KG1 (cell line): ENCODE results near the gene KLF16.
"Not testable (repeated sequence)": the region's sequence is repeated elsewhere in the genome, so short reads cannot be mapped to it uniquely, and the experiment has no call there.

Source experiments
- DNase-seq: peaks from one replicate; lab custom pipeline; 2025; lab: John Stamatoyannopoulos, UW

KLF16 gene

DNA sequence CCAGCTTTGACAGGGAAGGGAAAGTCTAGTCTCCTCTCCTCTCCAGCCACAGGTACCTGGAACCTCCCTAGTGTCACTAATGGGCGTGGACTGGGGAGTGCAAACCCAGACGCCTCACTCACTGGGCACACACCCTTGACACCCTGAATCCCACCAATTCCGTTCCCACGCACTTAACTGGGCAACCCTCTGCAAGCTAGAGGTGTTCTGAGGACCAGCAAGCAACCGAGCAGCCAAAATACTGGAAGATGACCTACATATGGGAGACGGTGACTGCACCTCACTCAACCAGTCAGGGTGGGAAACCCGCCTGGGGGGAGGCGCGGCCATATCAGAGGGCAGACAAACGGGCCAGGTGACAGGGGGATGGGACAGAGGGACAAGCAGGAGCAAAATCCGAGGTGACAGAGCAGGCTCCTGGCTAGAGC, 20.9 kb upstream of the KLF16 start:
- no peak for DNase-seq

DNA sequence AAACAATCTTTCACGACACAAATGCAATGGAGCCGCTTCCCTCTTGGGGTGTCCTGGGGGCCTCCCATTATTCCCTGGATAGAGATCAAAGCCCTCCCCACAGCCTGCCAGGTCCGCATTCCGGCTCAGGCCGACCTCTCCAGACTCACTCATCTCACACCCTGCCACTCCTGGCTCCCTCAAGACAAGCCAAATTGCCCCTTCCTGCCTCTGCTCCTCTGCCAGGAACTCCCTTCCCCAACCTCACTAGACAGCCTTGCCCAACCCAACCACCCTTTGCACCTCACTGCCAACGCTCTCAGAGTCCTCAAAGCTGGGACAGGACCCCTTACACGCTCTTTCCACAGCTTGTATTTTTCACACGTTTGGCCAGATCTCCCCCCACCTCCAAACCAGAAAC, 20.4 kb upstream of the KLF16 start:
- no peak for DNase-seq

DNA sequence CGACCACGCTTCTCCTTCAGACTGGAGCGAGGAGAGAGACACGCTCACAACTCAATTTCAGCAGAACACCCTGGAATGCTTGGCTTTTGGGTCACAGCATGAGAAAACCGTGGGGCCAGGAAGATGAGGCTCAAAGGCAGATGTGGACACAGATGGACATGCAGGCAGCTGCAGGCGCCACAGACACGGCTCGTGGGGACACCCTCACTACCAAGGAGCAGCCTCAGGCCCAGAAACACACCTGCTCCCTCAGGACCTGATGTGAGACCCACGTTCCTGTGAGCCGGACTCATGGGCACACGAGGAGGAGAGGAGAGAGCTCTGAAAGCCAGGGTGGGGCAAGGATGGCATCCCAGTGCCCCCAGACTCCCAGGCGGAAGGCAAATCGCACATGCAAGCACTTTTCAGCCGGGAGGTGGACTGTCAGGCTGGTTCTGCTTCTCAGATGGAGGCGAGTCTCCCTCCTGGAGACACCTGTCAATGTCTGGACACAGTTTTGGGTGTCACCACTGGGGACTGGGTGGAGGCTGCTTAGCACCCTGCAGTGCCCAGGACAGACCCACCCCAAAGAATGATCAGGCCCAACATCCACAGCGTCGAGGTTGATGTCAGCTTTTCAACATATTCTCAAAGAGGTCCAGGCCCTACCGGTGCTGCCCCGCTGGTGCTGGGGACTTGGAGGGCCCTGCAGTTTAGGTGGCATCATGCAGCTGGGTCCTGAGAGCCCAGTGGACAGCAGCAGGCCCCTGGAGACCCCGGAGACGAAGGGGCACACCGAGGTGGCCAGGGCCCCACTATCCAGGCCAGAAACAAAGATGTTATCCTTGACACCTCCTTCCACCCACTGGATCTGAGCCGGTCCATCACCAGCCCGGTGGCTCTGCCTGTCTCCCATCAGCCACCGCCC, 19.7 kb upstream of the KLF16 start:
- no peak for DNase-seq

DNA sequence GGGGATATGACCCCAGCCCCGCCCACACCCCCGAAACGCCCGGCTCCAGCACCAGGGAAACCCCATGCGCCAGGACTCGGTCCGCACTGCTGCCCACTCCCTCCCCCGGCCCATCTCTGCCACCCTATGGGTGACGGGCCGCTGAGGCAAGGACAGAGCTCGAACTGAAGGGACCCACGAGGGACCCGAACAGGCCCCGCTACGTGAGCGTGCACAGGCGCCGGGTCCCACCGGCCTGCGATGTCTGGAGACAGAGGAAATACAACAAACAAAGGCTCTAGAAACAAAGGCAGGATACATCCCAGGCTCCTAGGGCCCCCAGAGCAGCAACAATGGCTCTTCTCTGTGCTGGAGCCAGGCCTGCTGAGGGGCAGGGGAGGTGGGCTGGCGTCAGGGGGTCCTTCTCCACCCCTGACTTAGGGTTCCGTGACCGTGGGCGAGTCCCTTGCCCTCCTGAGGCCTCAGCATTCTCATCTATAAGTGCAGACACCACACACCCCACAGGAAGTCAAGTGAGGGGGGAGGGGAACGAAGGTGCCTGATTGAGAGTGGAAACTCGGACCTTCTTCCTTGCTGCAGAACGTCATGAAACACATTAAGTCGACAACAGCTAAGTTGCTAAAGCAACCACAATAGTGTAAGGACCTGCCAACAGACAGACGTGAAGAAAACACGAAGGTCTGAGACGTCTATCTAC, 18.9 kb upstream of the KLF16 start:
- DNase-seq = no peak

DNA sequence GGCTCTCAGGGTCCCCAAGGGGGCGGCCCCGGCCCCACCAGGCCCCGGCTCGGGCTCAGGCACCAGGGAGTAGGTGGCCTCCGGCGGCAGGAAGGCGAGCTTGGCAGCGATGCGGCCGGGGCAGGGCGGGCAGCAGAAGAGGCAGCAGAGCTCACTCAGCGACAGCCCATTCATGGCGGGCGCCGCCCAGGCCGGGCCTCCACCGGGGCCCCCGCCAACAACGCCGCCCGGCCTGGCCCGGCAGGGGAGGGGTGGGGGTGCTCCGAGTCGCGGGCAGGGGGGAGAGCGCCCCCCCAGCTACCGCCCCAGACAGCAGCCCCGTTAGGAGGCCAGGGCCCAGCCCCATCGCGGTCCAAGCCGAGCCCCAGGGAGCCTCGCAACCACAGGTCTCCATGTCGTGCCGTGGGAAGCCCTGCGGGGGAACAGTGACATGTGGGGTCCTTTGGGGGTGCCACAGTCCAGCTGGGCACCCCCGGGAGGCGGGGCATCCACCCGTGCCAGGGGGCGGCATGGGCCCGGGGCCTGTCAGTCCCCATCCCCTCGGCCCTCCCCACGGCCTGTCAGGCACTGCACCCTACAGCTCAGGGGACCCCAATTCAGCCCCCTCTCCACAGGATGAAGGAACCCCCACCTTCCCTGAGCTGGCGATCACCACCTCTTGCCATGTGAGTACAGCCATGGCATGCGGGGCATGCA, 18.2 kb upstream of the KLF16 start:
- not testable (repeated sequence) for DNase-seq

DNA sequence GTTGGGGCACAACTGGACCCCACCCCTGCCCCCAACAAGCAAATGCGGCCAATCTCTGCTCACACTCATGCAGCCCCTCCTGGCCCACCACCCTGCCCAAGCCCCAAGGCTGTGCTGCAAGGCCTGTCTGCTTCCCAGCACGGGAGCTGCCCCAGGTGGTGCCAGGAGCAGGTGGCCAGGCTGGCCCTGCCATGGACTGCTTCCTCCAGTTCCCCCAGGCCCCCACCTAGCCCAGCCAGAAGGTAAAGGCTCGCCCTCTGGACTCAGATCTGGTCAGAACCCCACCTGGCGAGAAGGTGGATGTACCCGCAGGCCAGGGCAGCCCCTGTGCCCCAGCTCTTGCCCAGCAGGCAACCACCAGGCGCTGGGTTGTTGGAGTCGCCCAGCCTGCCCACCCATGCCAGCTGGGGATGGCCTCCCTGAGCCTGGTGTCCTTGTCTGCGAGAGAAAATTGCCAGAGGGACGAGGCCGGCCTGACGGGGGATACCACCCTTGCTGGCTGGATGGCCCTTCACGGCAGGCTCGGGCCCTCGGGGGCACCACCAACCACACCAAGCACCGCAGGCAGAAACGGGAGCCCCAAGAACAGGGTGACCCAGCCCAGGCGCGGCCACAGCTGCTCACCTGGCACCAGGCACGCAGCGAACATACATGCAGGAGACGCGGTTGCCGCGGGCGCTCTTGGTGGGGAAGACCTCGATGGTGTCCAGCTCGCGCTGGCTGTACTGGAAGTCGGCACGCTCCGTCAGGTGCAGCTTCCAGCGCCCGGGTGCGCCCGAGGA, 17.4 kb upstream of the KLF16 start:
- no peak for DNase-seq

DNA sequence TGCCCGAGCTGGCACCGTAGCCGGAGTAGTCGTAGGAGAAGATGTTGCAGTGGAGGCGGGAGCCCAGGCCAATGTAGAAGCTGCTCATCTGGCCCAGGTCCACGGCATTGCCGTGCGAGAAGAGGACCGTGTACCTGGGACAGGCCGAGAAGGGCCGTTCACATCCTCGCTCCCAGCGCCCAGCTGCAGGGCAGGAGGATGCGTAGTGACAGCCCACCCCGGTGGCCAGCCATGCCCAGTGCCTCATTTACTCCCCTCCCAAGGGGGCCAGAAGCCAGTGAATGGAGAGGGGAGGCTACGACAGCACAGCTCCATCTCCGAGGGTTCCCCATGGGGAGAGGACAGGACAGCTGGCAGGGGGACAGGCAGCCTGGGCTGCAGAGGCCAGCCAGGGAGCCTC, 16.6 kb upstream of the KLF16 start:
- not testable (repeated sequence) for DNase-seq

DNA sequence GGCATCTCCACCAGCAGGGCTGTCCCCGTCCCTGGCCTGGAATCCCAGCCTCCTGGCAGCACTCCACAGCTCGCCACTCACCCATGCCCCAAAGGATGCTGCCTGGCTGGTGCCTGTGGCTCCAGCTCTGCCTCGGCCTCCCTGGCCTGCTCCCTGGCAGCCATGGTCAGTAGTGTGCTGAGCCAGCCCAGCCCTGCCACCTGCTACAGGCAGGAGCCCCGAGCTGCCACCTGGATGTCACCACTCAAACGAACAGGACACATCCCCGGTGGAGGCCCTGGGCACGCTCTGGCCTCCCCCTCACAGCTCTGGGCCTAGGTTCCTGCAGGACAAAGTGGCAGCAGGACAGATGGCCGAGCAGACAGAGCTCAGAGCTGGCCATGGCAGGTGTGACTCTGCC, 15.2 kb upstream of the KLF16 start:
- DNase-seq = not testable (repeated sequence)

DNA sequence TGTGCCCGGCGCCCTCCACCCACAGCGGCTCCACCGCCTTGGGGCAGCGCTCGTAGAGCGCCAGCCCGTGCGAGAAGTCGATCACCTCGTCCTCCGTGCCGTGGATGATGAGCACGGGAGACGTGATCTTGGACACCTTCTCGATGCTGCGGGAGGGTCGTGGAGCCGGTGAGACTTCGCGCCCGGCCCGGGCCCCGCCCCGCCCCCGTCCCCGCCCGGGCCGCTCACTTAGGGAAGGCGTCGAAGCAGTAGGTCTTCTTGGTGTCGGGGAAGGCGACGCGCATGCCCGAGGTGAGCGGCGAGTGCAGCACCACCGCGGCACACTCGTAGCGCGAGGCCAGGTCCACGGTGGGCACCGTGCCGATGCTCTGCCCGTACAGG, 13.9 kb upstream of the KLF16 start:
- not testable (repeated sequence) for DNase-seq

DNA sequence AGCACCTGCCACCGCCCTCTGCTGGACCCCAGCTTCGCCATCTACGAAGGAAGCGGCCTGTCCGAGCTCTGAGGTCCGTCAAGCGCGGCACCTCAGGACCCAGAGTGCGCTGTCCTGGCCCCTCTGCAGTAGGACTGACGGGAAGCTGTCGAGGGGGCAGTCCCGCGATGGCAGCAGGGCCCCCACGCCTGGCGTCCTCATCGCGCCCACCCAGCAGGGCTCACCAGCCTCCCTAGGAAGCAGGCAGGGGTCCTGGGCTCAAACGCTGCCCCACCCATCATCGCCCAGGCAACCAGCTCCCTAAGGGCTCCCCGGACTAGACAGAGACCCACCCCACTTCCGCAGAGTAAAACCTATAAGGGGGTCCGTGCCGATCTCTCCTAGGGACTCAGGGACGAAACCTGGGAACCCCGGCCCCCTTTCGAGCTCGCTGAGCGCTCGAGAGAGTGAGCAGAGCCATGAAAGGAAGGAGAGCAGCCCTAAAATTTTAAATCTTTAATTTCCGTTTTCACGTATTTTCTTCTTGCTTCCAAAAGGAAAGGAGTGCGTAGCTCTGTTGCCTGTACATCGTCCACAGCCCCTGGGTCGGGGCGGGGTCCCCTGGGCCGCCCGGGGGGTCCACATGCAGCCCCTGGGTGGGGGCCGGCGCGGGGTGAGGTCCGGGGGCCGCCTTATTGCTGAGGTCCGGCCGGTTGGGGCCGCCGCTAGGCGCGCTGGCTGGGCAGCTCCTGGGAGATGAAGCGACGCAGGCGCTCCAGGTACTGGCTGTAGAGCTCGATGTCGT, 13.3 kb upstream of the KLF16 start:
- not testable (repeated sequence) for DNase-seq

DNA sequence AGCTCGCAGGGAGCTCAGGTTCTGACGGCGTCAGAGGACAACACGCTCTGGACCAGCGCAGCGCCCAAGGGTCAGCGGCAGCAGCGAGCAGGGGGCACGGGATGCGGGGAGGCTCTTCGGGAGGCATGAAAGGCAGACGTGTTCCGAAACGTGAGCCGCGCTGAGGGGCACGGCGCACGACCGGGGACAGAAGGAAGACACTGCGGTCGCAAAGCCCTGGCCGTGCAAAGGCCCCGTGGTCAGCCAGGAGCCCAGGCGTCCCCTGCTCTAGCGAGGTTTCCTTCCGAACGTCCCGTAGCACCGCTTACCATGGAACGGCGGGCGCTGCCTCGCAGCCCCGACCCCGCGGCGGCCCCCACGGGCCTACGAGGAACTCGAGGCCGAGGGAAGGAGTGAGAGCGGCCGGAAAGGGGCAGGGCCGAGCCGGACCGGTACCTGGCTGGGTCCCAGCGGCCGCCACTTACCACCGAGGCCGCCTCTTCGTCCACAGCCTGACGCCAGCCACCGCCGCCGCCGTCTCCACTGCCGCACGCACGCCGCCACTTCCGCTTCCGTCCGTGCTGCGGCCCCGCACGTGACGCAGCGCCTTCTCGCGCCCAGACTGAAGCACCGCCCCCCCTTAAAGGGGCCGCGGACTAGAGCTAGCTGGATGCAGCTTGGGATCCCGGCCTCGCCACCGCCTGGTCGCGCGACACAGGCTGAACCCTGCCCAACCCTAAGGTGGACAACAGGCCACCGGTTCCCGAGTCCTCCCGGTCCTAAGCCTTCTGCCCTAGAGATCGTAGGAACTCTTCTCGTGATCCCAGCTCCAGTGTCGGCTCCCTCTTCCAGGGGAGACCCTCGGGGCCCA, 12.5 kb upstream of the KLF16 start:
- peak; percentile 51 for DNase-seq

DNA sequence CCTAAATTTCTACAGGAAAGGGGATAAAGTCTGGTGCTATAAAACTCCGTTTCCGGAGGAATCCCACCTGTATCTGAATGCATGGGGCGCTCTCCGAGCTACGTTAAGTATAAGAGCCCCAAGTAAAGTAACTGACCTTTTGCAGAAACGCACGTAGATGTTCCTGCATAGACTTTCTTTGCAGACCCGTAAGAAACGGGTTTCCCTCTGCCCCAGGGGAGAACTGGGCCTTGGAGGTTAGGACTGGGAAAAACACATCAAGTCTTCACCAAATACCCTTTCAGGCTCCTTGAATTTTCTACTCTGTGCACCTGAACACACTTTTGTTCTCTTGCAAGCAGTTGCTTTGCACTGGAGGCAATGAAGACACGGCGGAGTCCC, 11.9 kb upstream of the KLF16 start:
- not testable (repeated sequence) for DNase-seq

DNA sequence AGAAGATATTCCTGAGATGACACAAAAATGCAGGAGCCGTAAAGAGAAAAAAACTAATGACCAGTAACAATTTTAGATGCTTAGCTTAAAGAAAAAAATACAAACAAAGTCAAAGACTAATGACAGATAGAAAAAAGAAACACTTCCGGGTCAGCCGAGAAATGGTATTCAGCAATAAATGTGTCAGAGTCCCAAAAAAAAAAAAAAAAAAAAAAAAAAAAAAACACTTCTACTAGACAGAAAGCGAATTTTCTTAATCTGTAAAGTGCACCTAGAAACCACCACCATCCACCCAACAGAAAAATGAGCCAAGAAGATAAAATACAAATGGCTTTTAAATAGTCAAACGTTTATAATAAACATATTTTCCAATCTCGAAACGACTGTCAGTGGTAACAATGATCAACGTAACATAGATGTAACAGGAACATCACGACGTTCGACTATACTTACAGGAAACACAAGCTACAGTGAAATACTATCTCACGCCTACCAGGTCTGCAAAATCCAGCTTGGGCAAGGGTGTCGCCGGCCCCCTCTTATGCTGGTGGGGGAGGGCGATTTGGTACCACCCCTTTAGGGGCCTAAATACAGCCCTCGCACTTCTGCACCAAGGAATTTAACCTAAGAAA, 11.3 kb upstream of the KLF16 start:
- no peak for DNase-seq

DNA sequence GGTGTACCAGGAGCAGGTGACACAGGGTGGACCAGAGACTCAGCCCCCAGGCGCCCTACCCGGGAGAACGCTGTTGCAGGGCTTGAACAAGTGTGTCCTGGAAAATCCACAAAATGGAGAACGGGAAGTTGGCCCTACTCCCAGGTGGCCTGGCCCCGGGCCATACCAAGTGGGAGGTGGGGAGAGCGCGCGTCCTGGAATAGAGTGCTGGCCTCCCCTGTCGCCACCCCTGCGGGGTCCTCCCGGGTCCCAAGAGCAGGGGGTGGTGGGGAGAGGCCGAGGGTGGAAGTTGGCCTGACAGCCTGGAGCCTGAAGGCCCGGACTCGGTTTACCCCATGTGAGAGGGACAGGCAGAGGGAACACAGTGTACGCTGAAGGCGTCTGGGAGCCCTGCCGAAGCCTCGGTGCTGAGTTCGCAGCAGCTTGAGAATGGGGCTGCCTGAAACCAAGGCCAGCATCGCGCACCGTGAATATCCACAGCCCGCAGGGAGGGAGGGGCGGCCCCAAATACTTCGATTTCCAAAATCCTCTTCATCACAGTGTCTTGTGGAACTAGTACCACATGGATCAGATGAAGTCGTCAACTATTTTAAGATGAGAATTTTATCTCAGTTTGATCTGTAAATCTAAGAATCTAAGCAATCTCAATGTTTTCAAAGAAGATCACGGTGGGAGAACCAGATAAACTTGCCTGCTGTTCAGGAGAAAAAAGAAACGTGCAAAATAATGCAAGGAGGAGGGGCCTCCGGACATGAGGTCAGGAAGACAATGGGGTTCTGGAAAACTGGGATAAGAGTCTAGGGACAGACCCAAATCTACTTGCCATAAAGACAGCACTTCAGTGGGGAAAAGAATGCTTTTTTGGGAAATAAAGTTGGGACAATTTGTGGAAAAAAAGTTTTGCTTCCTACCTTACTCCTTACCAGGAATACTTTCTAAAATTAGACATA, 10.4 kb upstream of the KLF16 start:
- DNase-seq = no peak

DNA sequence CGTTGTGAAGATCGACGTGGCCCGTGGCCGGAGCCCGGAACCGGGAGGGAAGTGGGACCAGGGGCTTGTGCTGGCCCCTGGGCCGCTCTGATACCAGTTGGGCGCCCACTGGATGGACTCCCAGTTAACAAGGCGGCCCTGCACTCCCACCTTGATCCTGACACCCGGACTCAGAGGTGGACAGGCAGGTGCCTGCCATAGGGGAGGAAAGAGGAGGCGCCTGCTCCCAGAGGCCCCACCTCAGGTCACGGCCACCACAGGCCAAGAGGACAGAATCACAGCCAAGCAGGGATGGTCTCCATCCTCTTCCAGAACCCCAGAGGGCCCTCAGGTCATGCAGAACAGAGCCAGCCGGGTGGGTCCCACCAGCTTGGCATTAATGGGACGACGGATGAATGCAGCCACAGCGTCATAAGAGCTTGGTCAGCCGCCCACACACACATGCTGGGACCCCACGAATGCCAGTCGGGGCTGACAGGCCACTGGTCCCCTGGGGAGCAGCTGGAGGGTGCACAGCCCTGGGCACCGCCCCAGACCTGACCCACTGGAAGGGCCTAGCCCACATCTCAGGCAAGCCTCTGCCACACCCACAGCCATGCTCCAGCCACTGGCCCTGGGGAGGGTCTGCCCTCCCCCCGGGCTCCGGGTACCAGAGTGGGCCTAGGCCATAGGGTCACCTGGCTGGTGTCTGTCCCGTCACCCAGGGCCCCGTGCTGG, 9.6 kb upstream of the KLF16 start:
- no peak for DNase-seq

DNA sequence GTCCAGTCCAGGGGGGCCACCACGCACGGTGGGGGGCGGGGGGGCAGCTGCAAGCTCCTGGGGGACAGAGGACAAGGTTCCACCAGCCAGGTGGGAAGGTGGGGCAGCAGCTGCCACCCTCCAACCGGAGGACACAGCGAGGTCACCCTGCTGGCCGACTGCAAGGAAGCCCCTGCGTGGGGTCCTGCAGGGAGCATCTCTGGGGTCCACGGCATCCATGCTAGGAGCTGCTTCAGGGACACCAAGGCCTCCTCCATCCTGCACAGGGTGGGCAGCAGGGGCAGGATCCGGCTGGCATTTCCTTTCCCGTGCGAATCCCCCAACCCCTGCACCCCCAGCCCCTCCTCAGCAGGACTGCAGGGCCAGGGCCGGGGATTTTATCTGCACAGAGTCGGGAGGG, 8.3 kb upstream of the KLF16 start:
- no peak for DNase-seq

DNA sequence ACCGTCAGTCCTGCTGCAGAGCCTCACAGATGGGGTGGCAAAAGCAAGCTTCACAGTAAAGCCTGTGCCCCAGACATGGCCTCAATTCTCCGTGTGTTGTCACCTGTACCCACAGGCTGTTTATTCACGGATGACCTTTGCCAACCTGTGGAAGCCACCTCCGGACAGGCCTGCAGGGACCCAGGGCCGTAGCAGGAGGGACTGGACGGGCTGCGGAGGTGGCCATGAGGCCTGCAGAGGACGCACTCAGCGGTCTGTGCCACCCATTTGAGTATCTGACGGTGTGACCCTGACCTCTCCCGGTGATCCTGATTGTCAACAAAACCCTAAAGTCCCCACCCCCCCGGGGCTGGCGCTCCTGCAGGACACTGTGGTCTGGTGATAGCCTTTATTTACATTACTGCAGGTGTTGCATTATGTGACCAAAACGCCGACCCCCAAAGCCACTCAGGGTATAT, 7.8 kb upstream of the KLF16 start:
- DNase-seq = no peak

DNA sequence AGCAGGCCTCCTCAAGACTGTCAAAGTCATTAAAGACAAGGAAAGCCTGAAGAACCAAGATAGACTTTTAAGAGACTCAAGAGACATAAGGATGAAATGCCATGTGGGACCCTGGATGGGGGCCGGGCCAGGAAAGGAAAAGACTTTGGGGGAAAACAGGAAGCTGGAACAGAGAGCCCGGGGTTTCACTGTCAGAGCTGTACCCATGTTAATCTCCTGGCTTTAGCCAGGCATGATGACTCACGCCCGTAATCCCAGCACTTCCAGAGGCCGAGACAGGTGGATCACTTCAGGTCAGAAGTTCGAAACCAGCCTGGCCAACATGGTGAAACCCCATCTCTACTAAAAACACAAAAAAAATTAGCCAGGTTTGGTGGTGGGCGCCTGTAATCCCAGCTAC, 5.6 kb upstream of the KLF16 start:
- no peak for DNase-seq
